GM03348 (cell line): ENCODE results near the gene CARD11.
A peak's percentile ranks its signal among the peaks of the same experiment; 100 is the strongest.

ENCODE experiments used
- DNase-seq: peaks from one replicate; pipeline ENCODE4 v3.0.0; 2012; ENCODE audit warnings: low spot score

CARD11 gene

GRCh38 chr7:2872296-2872874 lies 171.3 kb downstream of the CARD11 start:
- DNase-seq, result no peak

- peak; percentile 42 for DNase-seq
Observed at GRCh38 chr7:2870471-2870931, 173.2 kb downstream of the CARD11 start.

- DNase-seq, result no peak
Observed at GRCh38 chr7:2869981-2870380, 173.7 kb downstream of the CARD11 start.

GRCh38 chr7:2866601-2867000 lies 177.1 kb downstream of the CARD11 start:
- no peak for DNase-seq

- peak; percentile 80 for DNase-seq
Observed at GRCh38 chr7:2864999-2865670, 178.5 kb downstream of the CARD11 start.

- no peak for DNase-seq
Observed at GRCh38 chr7:2864204-2864985, 179.3 kb downstream of the CARD11 start.

- DNase-seq, result peak; percentile 93
Observed at GRCh38 chr7:2863461-2864066, 180.1 kb downstream of the CARD11 start.

- DNase-seq, result no peak
Observed at GRCh38 chr7:2862831-2863361, 180.8 kb downstream of the CARD11 start.

- no peak for DNase-seq
Observed at GRCh38 chr7:2861509-2861908, 182.2 kb downstream of the CARD11 start.

GRCh38 chr7:2860627-2861133 lies 183.0 kb downstream of the CARD11 start:
- DNase-seq, result no peak

GRCh38 chr7:2859952-2860351 lies 183.7 kb downstream of the CARD11 start:
- no peak for DNase-seq

GRCh38 chr7:2858621-2859020 lies 185.0 kb downstream of the CARD11 start:
- DNase-seq, result no peak

- no peak for DNase-seq
Observed at GRCh38 chr7:2856388-2857169, 187.1 kb downstream of the CARD11 start.
